B cell (primary cell): ENCODE measurements around the gene PTPRG.

ENCODE experiments used
- EZH2 ChIP-seq: IDR thresholded peaks from 2 replicates; pipeline ENCODE4 v1.6.1; 2012; ENCODE audit warnings: borderline replicate concordance, low read depth, mild to moderate bottlenecking, moderate library complexity, low read length; ENCODE audit not compliant: insufficient read depth, poor library complexity, severe bottlenecking
- TF ChIP-seq, protein P1 (sequence below): fragments of 200-600 bp; IDR thresholded peaks from one replicate; pipeline ENCODE4 v1.8.0; 2022; ENCODE audit warnings: antibody characterized with exemption, mild to moderate bottlenecking

- TF ChIP-seq, protein P1, sequence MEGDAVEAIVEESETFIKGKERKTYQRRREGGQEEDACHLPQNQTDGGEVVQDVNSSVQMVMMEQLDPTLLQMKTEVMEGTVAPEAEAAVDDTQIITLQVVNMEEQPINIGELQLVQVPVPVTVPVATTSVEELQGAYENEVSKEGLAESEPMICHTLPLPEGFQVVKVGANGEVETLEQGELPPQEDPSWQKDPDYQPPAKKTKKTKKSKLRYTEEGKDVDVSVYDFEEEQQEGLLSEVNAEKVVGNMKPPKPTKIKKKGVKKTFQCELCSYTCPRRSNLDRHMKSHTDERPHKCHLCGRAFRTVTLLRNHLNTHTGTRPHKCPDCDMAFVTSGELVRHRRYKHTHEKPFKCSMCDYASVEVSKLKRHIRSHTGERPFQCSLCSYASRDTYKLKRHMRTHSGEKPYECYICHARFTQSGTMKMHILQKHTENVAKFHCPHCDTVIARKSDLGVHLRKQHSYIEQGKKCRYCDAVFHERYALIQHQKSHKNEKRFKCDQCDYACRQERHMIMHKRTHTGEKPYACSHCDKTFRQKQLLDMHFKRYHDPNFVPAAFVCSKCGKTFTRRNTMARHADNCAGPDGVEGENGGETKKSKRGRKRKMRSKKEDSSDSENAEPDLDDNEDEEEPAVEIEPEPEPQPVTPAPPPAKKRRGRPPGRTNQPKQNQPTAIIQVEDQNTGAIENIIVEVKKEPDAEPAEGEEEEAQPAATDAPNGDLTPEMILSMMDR = no peak
- no peak for TF ChIP-seq EZH2
These were observed 200.5 kb downstream of the PTPRG start for GRCh38 chr3:61761694-61762430.
